NCI-H2196 treated with DMSO at 0.1 percent for 48 hours (cell line): ENCODE results near the gene VPS26B.
"Not testable (repeated sequence)": the region's sequence is repeated elsewhere in the genome, so short reads cannot be mapped to it uniquely, and the experiment has no call there.

Experiments used
- DNase-seq: peaks from one replicate; lab custom pipeline; 2025; ENCODE audit not compliant: unreplicated experiment; lab: John Stamatoyannopoulos, UW

Gene VPS26B

GRCh38 chr11:134278356-134278755 lies 53.9 kb downstream of the VPS26B start:
- no peak for DNase-seq

GRCh38 chr11:134281635-134282034 lies 57.2 kb downstream of the VPS26B start:
- DNase-seq, result not testable (repeated sequence)

- no peak for DNase-seq
These were observed 57.9 kb downstream of the VPS26B start for GRCh38 chr11:134282121-134283045.

GRCh38 chr11:134283461-134284230 lies 59.2 kb downstream of the VPS26B start:
- no peak for DNase-seq

- DNase-seq, result not testable (repeated sequence)
These were observed 59.9 kb downstream of the VPS26B start for GRCh38 chr11:134284349-134284748.

- no peak for DNase-seq
These were observed 63.1 kb downstream of the VPS26B start for GRCh38 chr11:134287561-134287960.

- DNase-seq, result no peak
These were observed 64.0 kb downstream of the VPS26B start for GRCh38 chr11:134288486-134288885.

GRCh38 chr11:134289167-134289566 lies 64.7 kb downstream of the VPS26B start:
- DNase-seq, result no peak

GRCh38 chr11:134289789-134290188 lies 65.3 kb downstream of the VPS26B start:
- DNase-seq, result no peak

GRCh38 chr11:134290646-134291045 lies 66.2 kb downstream of the VPS26B start:
- no peak for DNase-seq

- DNase-seq, result no peak
These were observed 66.7 kb downstream of the VPS26B start for GRCh38 chr11:134291196-134291595.

- no peak for DNase-seq
These were observed 68.2 kb downstream of the VPS26B start for GRCh38 chr11:134292661-134293060.

GRCh38 chr11:134293119-134294113 lies 68.9 kb downstream of the VPS26B start:
- no peak for DNase-seq

GRCh38 chr11:134294664-134295063 lies 70.2 kb downstream of the VPS26B start:
- DNase-seq, result no peak
